Fibroblast of pulmonary artery (primary cell): Measurements from ENCODE around the gene PCDHGC5.

Experiments
- DNase-seq: peaks from one replicate; pipeline ENCODE4 v3.0.0-alpha.2; 2010; ENCODE audit warnings: low read depth
- H3K4me3 ChIP-seq: replicated peaks from 2 replicates; pipeline ENCODE4 v1.5.1; 2011; ENCODE audit warnings: low read depth, mild to moderate bottlenecking, control low read depth, low read length, moderate library complexity
- CTCF ChIP-seq: IDR thresholded peaks from 2 replicates; pipeline ENCODE4 v1.5.1; 2011; ENCODE audit warnings: mild to moderate bottlenecking, control low read depth, low read length, inconsistent platforms; ENCODE audit errors: missing control alignments

The PCDHGC5 gene

GRCh38 chr5:141490771-141491170 is 1.9 kb downstream of the PCDHGC5 start:
- no peak overlapping the region for H3K4me3 ChIP-seq
- DNase-seq = no peak
- no peak for TF ChIP-seq CTCF

GRCh38 chr5:141491323-141492167 is 2.7 kb downstream of the PCDHGC5 start:
- no peak overlapping the region for H3K4me3 ChIP-seq
- no peak for DNase-seq
- no peak for TF ChIP-seq CTCF

GRCh38 chr5:141492168-141492885 is 3.4 kb downstream of the PCDHGC5 start:
- DNase-seq = no peak
- no peak overlapping the region for H3K4me3 ChIP-seq
- no peak for TF ChIP-seq CTCF

- peak; percentile 55 for DNase-seq
- TF ChIP-seq CTCF = no peak
- H3K4me3 ChIP-seq = no peak overlapping the region
Observed at GRCh38 chr5:141493500-141494422, 4.9 kb downstream of the PCDHGC5 start.

- TF ChIP-seq CTCF = no peak
- no peak for DNase-seq
- H3K4me3 ChIP-seq = no peak overlapping the region
Observed at GRCh38 chr5:141494761-141495452, 6.0 kb downstream of the PCDHGC5 start.

- no peak for DNase-seq
- H3K4me3 ChIP-seq = no peak overlapping the region
- TF ChIP-seq CTCF = no peak
Observed at GRCh38 chr5:141495453-141495811, 6.6 kb downstream of the PCDHGC5 start.
